NCI-H460 (cell line): ENCODE measurements around the gene KCNK2. TPM values are rescaled to one million over a fixed set of nuclear protein-coding genes. Genes with fewer than 3 reads are reported as not detected.
"Not testable (repeated sequence)": the region's sequence is repeated elsewhere in the genome, so short reads cannot be mapped to it uniquely, and the experiment has no call there.

Experiments
- DNase-seq: peaks from one replicate; pipeline ENCODE4 v3.0.0-alpha.2; 2016; ENCODE audit warnings: low read depth; ENCODE audit errors: extremely low read depth
- total RNA-seq: library from RNA; depleted of rRNA; stranded (reverse); fragments of >200 nt; shearing (Covaris generic); gene quantifications from 2 replicates; pipeline ENCODE4 v1.2.3, GENCODE V29; 2014

The KCNK2 gene
- total RNA-seq, 1 experiment from 2014 or later = 16.4 TPM

DNA sequence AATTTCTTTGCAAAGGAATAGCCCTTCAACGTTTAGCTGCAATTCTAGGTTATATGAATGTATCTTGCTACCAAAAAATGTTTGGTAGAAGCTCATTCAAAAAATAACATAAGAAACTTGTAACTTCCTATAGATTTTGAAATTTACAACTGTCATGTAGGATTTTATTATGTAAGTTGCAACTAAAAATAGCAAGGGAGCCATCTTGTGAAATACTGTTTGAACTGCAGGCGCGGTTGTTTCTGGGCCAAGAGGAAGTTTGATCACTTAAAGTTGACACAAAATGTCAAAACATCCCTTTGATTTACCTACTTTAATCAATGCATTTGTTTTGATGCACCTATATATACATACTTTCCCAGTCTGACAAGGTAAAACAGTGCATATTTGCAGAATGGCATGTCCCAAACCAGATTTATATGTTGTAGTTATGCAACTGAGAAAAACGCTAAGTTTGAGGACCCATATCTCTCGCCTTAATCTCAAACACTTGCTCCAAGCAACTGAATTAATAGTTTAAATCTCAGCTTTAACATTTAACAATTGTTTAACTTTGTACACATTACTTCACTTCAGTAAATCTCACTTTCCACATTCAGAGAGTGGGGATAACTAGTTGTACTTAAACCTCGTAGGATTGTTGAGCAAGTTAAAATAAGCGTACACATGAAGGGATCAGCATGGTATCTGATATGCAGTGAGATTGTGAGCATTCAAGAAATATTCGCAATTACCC, 63.9 kb downstream of the KCNK2 start:
- DNase-seq = peak; percentile 70

DNA sequence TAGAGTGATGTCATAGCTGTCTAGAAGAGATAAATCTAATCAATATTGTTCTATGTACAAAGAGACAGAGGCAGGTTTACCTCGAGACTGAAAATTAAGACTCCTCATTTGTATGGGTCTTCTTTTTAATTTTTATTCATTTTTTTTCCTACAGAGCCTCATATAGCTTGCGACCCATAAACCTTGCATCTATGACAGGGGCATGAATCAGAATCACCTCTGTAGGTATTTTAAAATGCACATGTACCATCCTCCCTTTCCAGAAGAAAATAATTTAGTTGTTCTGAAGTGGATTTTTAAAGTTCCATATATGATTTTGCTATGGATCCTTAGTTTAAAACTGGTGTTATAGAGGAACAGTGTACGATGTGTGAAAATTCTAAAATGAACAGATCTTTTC, 64.5 kb downstream of the KCNK2 start:
- DNase-seq = no peak

DNA sequence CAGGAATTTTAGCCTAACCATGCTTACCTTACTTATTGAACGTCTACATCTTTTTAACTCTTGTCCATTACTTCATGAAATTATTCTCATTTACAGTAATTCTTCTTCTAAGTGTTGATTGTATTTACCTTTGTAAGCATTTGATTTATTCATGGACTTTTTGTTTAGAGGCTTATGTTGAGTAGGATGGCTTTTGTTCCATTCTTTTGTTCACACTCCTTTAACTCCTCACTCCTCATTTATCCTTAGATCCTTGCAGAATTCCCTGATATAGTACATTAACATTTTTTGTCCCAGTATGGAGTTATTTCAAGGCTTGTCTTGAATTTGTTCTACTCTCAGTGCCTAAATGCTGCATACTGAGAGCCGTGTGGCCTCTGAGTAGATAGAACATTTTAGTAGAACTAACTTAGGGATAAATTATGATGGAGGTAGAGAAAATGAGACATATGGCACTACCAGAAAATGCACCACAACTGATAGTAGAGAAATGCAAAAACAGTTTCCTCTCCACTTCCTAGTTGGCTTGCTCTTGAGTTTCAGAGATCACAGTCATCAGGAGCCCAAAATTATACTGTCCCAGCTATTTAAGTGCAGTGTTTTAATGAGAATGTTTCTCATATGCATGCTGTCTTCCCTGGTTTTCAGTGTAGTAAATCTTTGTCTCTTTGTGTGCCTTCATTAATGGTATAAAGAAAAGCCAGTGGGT, 69.5 kb downstream of the KCNK2 start:
- DNase-seq = no peak

DNA sequence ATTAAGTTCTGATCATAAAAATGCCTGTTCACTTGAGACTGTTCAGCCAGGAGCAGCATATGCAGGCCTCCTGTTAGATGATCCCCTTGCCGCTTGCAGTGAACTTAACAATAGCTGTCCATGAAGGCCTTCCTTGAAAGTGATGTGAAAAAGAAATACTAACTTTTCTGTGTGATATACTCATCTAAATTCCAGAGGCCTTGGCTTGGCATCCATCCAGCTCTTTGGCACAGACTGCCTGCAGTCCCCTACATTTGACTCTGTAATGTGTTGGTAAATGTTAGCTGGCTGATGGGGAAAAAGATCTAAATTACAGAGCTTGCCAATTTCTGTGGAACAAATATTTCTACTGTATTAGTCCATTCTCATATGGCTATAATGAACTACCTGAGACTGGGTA, 73.7 kb downstream of the KCNK2 start:
- no peak for DNase-seq

DNA sequence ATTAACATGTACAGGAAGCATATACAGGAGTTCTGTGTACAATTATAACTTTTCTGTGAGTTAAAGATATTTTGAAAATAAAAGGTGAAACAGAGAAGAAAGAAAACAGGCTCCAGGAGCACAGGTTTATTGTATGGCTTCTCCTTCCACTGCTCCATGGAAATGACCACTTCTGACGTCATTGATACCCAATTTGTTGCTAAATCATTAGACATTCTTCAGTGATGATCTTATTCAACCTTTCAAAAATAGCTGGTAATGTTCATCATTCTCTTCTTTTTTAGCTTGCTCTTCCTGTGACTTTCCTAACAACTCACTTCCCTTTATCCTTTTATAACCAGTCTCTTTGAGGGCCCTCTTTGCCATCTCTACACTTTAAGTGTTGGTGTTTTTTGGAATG, 77.8 kb downstream of the KCNK2 start:
- no peak for DNase-seq

DNA sequence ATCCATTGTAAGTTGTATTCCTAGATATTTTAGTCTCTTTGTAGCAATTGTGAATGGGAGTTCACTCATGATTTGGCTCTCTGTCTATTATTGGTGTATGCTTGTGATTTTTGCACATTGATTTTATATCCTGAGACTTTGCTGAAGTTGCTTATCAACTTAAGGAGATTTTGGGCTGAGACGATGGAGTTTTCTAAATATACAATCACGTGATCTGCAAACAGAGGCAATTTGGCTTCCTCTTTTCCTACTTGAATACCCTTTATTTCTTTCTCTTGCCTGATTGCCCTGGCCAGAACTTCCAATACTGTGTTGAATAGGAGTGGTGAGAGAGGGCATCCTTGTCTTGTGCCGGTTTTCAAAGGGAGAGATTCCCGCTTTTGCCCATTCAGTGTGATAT, 80.6 kb downstream of the KCNK2 start:
- not testable (repeated sequence) for DNase-seq

DNA sequence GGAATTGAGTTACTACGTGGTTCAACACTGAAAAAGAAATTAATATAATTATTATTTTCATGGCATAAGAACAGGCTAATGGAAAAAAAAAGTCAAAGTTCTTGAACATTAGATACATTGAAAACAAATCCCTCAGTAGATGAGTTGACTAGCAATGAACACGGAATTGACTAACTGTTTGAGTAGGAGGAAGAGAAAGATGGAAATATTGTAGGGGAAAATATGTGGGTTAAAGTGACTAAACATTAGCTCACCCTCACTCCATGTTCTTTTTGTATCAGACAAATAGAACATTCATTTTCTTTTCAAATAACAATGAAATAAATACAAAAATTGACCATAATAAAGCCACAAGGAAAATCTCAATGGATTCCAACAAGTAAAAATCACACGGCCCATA, 84.3 kb downstream of the KCNK2 start:
- no peak for DNase-seq

DNA sequence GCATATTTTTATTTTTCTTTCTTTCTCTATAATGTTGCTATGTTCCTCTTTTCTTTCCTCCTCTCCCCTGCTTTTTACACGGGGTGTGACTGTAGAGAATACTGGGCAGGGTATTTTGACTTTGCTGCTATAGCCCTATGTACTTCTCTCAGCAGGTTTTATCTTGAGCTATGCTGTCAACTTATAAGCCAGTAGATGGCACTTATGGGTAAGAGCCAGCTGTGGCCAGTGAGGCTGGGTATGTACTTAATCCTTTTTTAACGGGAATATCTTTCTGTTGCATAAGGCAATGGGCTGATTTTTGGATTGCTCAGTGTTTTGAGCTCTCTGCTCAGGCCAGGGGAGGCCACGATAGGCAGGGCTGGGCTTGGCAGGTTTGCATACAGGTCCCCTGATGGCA, 99.0 kb downstream of the KCNK2 start:
- no peak for DNase-seq

DNA sequence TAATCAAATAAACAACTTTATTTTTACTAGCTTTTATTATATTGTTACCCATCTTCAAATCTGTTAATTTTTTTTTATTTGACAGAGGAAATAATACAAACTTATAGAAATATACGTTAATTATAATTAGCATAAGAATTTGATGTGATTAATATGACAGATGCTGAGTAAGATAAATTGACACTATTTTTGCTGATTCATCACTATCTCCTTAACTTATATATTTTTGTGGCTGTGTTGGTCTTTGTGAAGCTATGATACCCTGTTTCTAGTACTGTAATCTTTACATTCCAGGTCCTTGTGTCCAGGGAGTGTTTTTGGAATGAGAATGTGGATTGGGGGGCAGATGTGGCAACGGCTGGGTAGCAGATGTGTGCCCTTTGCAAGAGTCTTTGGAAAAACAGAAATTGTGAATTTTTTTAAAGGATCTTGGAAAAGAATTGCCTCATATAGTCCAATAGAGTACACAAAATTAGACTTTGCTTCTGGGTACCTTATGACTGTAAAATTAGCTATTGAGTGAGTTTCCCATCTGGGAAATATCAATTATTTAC, 102.6 kb downstream of the KCNK2 start:
- DNase-seq = no peak

DNA sequence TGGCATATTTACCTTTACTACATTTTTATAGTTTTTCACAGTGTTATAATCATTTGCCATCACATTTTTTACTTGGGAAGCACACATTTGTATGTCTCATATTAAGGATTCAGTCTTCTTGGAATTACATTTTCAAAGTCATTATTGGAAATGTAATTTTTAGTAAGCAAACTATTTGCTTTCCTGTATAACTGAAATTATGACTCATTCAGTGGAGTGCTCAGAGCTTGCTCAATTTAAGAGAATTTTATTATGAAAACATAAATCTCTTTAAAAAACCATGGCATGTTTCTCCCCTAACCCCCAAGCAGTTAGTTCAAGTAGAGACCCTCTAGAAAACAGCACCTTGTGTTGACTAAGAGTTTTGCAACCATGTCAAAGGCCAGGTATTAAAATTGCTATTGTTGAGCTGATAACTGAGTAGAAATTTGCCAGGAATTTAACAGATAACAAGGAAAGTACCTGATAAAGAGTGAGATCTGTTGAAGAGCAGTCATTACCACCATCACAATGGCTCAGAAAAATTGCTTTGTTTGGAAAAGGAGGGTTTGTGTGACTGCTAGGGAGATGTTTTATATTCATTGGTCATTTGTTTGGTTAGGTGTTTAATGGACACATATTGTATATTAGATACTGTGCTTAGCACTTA, 105.9 kb downstream of the KCNK2 start:
- DNase-seq = no peak

DNA sequence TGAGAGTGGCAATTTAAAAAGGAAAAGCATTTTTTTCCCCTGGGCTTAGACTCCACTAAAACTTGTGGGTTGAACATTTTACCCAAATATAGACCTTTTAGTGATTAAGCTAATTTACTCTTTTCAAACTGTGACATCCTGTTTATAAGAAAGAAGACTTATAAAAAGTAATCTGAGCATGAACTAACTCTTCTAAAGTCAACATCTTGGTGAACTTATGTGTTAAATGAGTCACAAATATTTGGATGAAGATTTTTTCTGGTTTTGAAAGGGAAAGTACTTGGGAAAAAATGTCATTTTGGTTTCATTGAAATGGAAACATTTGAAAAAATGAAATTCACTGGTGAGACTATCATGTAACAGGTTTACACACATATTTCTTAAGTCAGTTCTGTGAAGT, 109.8 kb downstream of the KCNK2 start:
- no peak for DNase-seq

DNA sequence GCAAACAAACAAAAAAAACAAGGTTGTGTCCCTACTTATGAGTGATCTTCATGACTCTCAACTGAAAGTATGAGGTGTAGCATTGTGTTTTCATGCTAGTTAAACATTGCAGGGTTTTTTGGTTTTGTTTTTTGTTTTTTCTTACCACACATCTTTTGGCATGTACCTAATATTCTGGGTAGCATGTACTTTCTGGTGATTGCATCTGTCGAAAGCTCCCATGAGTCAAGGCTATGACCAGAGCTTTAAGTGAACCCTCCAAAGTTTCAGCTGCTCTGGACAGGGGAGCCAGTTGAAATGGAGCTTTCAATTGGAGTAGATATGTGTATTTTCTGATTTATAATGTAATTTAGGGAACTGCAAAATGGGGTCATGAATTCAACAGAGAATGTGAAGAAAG, 115.5 kb downstream of the KCNK2 start:
- DNase-seq = no peak

DNA sequence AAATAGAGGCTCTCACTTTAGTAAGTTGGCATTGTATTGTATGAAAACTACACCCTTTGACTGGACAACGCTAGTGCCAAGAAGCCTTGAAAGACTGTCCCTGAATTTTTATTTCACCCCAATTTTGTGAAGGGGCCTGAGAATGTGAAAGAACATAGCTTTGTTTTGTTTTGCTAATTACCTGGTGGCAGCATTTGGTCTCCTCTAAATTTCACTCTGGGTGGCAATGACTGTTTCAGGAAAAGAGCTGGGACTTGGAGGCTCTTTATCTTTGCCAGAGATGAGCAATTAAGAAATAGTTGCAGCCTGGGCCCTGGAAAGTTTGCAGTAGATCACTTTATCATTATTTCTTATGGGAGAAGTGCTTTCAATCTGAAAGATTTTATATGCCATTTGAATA, 117.6 kb downstream of the KCNK2 start:
- no peak for DNase-seq

DNA sequence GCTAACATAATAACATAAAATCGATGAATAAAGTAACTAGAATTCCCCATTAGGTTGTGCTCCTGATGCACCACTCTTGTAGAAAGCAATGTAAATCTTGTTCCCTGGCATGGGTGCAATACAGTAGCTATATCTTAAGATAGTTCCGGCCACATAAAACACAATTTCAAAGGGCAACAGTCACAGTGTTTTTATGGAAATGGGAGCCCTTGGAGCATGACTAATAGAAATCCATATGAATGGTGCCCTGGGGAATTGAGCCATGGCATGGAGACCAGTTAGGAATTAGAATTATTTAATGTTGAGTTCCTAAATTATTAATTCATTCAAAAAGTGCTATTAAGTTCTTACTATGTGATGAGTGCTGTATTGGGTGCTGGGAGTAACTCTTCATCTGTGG, 118.7 kb downstream of the KCNK2 start:
- no peak for DNase-seq

DNA sequence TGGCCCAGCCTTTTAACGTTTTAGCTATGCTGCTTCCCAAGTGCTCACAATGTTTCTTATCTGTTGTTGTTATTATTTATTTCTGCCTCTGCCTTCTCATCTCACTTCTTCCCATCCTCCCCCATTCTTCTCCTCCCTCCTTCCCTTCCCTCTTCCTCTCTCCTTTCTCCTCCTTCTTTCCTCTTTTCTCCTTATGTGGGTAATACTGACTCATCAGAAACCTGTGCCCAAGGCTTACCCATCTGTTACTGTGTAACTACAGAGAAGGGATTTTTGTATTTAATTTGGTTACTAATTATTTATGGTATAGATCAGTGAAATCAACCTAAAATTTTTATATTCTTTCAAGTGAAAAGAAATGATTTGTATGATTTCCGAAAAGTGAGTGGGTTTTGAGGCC, 120.3 kb downstream of the KCNK2 start:
- DNase-seq = no peak

DNA sequence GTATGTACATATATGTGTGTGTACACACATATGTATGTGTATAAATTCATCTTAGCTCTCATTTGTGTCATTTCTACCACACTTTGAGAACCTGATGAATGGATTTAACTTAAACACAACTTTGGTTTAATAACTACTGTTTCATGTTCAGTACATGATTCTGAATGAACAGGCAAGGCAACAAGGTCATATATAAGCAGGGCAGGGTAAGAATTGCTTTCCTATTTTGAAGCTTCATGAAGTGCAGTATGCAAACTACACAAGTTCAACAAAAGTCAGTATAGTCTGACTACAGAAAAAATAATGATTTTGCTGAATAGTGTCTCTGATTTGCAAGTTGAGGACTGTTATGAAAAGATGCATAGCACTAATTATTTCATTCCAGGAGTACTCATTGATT, 127.6 kb downstream of the KCNK2 start:
- DNase-seq = no peak

DNA sequence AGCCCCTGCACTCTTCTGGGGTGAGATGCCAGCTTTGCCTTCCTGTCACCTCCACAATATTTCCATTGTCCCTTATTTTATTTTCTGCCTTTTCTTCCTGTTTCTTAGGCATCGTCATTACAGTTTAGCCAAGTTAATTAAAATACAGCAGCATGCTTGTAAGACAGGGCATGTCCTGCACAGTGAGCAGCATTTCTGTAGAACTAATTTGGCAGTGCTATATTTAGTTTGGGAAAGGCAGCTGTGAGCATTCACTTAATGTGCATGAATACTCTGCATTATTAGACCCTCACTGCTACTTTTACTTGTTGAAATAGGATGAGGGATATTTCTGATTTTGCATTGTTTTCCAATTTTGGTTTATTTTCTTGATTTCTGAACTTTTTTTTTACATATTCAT, 133.3 kb downstream of the KCNK2 start:
- DNase-seq = no peak

DNA sequence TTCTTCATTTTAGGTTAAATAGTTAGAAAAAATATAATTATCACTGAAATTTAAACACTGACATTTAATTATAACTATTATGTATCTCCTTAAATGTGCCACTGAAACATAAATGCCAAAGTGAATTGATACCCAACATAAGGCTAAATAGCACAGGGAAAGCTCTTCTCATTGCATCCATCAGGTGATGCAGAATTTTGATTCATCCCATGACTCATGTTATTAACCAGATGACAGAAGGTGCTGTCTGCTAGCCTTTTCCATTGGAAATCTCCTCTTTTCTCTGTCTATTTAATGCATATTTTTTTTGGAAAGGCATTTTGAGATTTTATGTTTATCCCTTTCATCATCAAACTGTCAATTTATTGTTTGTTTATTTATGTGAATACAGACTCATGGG, 136.8 kb downstream of the KCNK2 start:
- no peak for DNase-seq

DNA sequence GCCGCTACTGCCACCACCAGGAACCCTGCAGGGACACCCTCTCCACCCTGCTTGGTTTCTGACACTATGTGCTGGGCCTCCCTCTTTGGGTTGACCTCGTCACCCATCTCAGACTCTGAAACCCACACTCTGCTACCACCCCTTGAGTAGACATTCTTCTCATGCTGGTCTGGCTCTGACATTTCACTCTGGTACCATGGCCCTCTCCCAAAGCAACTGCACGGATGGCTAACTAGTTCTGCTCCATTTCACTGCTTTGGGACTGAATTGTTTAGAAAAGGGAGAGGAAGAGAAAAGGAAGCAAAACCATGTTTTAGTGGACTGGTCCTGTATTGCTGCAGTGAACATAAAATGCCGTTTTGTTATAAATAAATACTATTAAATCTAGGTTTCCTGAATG, 137.8 kb downstream of the KCNK2 start:
- DNase-seq = no peak

DNA sequence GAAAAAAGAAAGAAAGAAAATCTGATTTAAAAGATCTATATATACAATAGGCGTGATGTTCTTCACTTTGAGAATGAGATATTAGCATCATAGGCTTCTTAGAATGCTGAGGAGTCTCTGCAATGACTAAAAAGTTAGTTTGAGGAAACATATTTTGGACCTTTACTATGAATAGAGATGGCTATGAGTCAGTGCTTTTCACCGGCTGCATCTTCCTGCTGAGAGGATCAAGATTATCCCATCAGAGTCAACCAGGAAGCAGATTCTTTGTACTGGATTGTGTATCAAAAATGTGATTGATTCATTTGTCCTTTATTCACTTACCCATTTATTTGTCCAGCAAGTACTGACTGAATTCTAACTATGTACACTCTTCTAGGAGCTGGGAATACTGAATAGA, 144.2 kb downstream of the KCNK2 start:
- DNase-seq = no peak

DNA sequence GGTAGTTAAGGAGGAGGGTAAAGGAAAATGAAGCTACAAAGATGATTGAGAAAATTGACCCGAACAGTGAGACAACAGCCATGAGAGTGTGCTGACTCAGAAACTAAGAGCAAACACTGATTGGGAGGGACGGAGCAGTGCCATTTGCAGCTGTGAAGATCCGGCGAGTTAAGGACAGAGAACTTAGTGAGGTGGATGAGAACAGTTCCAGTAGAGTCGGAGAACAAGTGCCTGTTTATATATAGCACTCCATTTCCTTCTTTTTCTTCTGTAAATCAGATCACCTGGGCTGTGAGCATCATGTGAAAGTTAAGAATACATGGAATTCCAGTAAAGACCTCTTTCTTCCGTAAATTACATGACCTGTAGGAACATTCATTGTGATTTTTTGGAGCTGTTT, 145.7 kb downstream of the KCNK2 start:
- no peak for DNase-seq

DNA sequence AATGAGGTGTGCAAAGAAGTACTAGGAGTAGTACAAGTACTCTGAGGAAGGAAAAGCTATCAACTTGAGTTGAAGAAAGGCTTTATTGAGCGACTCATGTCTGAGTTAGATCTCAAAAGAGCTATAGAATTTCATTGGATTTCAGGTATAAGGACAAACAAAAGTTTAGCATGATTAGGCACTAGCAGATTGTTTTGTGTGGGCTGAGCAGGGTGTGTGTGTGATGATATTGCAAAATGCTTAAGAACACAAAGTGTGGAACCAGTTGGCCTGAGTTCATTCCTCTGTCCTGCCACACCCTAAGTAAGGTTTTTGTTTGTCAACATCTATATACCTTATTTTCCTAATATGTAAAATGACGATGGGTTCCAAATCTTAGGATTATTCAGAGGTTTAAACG, 158.9 kb downstream of the KCNK2 start:
- DNase-seq = no peak
